ENCODE data around the gene RFX1.

GRCh38 chr19:14027856-14028450 is 21.8 kb upstream of the RFX1 start, which contains the start of gene RLN3:
- TF ChIP-seq YY1 (IDR thresholded peaks at IDR 0.05; ENCODE audit: insufficient read depth, insufficient read length) (no peak), ZNF274 (IDR thresholded peaks at IDR 0.05; ENCODE audit: low read depth, low read length) (no peak)
